ENCODE measurements around the gene ATP6V0D1.
A peak's percentile ranks its signal among the peaks of the same experiment; 100 is the strongest.

ATP6V0D1 gene

DNA sequence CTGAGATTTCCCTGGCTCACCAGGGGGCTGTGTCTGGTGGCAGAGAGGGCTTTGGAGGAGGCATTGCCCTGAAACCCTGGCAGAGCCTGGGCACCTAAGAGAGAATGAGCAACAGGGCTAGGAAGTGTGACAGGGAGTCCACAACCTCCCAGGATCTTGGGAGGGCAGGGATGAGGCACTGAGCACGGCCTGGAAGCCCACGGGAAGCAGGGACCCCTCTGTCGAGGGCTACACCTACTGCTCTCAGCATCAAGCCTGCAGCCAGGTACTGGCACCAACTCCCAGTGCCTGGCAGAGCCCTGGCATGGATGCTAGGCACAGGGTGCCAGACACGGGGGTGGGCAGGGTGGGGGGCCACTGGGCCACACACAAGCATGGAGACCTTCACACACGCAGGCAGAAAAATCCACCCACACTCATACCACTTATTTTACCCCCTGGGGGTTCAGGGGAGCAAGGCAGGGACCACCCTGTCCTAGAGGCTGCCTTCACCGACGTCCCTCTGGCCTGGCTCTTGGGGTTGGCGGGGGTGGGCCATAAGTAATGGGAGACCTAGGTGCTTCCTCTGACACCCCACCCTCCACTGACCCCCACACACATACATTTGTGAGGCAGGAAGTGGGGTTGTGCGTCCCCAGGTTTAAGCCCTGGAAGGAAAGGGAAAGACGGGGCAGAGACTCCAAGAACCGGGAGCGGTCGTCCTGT lies 51.0 kb downstream of the ATP6V0D1 start:
- TF ChIP-seq, protein P1, sequence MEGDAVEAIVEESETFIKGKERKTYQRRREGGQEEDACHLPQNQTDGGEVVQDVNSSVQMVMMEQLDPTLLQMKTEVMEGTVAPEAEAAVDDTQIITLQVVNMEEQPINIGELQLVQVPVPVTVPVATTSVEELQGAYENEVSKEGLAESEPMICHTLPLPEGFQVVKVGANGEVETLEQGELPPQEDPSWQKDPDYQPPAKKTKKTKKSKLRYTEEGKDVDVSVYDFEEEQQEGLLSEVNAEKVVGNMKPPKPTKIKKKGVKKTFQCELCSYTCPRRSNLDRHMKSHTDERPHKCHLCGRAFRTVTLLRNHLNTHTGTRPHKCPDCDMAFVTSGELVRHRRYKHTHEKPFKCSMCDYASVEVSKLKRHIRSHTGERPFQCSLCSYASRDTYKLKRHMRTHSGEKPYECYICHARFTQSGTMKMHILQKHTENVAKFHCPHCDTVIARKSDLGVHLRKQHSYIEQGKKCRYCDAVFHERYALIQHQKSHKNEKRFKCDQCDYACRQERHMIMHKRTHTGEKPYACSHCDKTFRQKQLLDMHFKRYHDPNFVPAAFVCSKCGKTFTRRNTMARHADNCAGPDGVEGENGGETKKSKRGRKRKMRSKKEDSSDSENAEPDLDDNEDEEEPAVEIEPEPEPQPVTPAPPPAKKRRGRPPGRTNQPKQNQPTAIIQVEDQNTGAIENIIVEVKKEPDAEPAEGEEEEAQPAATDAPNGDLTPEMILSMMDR (IDR thresholded peaks at IDR 0.05; ENCODE audit: unreplicated experiment in 3 of 3) = no peak
- peaks cover 50% of the 10 kb centered on the region for H3K27me3 Mint-ChIP-seq (ENCODE audit: low read depth)
- H3K27ac Mint-ChIP-seq = peak overlapping the region in 1 of 3 experiments; percentile 22
- peak overlapping the region; percentile 82 to 86 (median 84) for H3K4me3 Mint-ChIP-seq
- H3K9me3 Mint-ChIP-seq = no peaks in the 10 kb centered on the region
- peaks cover 37% of the 10 kb centered on the region for H3K4me1 Mint-ChIP-seq
- no peaks in the 10 kb centered on the region for H3K36me3 Mint-ChIP-seq (ENCODE audit: low read depth)

DNA sequence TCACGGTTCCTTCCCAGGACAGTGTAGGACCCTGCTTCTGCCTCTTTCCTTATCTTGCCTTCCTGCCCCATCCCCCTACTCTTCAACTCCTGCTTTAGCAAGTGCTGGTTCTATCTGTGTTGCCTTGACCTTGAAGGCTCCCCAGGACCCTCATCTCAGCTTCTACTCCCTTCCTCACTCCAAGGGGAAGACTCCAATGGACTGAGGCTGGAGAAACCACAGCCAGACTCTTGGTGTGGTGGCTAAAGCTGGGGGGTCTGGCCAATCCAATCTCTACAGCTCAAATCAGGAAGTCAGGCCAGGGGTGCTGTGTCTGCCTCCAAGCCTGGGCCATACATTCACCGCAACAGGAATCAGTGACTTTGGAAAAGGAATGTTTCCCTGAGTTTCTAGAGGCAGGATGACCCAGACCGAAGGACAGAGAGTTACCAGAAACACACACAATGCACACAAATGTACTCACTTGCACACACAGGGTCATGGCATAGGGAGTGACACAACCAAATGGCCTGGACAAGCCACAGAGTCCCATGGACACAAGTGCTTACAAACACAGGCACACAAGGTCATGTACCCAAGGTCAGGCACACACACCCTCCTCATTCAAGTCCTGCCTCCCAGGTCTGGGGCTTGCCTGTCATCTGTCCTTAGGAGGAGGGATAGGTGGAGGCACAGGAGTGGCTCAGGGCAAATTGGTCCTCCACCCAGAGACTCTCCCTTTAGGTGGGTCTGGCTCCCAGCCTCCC lies 51.7 kb downstream of the ATP6V0D1 start:
- H3K27me3 Mint-ChIP-seq (ENCODE audit: low read depth) = peaks cover 51% of the 10 kb centered on the region
- H3K9me3 Mint-ChIP-seq = no peaks in the 10 kb centered on the region
- TF ChIP-seq, protein P1 (IDR thresholded peaks at IDR 0.05; ENCODE audit: unreplicated experiment in 3 of 3) = no peak
- no peaks in the 10 kb centered on the region for H3K36me3 Mint-ChIP-seq (ENCODE audit: low read depth)
- H3K27ac Mint-ChIP-seq = peak overlapping the region in 2 of 3 experiments; percentile 9 to 62
- H3K4me3 Mint-ChIP-seq = peak overlapping the region; percentile 61 to 71 (median 66)
- peaks cover 42% of the 10 kb centered on the region for H3K4me1 Mint-ChIP-seq

DNA sequence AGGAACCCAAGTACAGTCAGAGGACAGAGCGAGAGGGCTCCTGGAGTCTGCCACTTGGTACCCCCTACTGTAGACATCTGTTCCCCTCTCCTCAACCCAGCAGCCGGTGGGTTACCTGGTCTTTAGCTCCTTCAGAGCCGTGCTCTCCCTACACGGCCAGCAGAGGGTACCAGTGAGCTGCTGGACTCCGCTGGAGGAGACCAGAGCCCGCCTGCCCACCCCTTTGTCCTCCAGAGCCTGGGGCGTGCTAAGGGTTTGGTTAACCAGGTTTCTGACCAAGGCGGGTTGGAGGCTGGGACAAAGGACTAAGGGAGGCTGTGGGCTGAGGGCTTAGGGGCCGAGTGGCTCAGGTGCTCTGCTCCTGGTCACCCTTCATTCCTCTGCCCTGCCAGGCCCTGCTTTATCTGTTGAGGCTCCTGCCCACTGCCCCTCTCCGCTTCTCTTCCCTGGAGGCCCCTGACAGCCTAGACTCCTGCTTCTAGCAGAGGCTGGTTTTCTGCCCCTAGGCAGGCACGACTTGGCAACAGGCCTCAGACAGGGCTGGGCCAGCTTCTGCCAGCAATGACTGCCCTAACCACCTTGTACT lies 52.7 kb downstream of the ATP6V0D1 start:
- Mint-ChIP-seq H3K4me1 (peaks cover 45% of the 10 kb centered on the region), H3K4me3 (peak overlapping the region; percentile 38 to 56 (median 49)), H3K36me3 (ENCODE audit: low read depth) (no peaks in the 10 kb centered on the region), H3K9me3 (no peaks in the 10 kb centered on the region), H3K27me3 (ENCODE audit: low read depth) (peaks cover 51% of the 10 kb centered on the region), H3K27ac (peak overlapping the region in 1 of 3 experiments; percentile 9)
- TF ChIP-seq, protein P1 (IDR thresholded peaks at IDR 0.05; ENCODE audit: unreplicated experiment in 3 of 3) = peak; percentile 83 to 85 (median 85)

DNA sequence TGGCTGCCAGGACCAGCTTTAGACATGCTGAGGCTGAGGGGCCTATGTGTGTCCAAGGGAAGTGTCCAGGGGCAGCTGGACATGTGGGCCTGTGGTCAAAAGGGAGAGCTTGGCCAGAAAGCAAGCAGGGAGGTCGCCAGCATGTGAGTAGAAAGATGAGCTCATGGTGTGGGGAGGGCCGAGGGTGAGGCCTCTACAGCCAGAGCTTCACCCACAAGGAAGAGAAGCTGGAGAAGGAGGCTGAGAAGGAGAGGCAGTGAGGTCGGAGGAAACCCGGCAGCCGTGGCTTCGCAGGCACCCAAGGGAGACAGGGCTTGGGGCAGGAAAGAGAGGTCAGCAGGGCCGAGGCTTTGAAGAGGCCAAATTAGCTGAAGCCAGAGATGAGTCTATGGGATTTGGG lies 54.0 kb downstream of the ATP6V0D1 start:
- TF ChIP-seq, protein P1 (IDR thresholded peaks at IDR 0.05; ENCODE audit: unreplicated experiment in 3 of 3) = no peak
- Mint-ChIP-seq H3K27me3 (ENCODE audit: low read depth) (peaks cover 46% of the 10 kb centered on the region), H3K36me3 (ENCODE audit: low read depth) (no peaks in the 10 kb centered on the region), H3K4me3 (peak overlapping the region in 2 of 3 experiments; percentile 7 to 29), H3K27ac (peak overlapping the region in 1 of 3 experiments; percentile 12), H3K4me1 (peaks cover 44% of the 10 kb centered on the region), H3K9me3 (no peaks in the 10 kb centered on the region)

GRCh38 chr16:67426022-67426421 lies 54.9 kb downstream of the ATP6V0D1 start:
- H3K9me3 Mint-ChIP-seq = no peaks in the 10 kb centered on the region
- TF ChIP-seq, protein P1 (IDR thresholded peaks at IDR 0.05; ENCODE audit: unreplicated experiment in 3 of 3) = no peak
- H3K36me3 Mint-ChIP-seq (ENCODE audit: low read depth) = no peaks in the 10 kb centered on the region
- no peak overlapping the region for H3K4me3 Mint-ChIP-seq
- peaks cover 44% of the 10 kb centered on the region for H3K4me1 Mint-ChIP-seq
- peak overlapping the region in 1 of 3 experiments; percentile 80 for H3K27ac Mint-ChIP-seq
- peaks cover 46% of the 10 kb centered on the region for H3K27me3 Mint-ChIP-seq (ENCODE audit: low read depth)
